Kidney capillary endothelial cell (primary cell): ENCODE data around the gene MED6.
A peak's percentile ranks its signal among the peaks of the same experiment; 100 is the strongest.

ENCODE experiments used
- DNase-seq: peaks from one replicate; pipeline ENCODE4 v3.0.0-alpha.2; 2018; ENCODE audit warnings: low spot score

Gene MED6, protein sequence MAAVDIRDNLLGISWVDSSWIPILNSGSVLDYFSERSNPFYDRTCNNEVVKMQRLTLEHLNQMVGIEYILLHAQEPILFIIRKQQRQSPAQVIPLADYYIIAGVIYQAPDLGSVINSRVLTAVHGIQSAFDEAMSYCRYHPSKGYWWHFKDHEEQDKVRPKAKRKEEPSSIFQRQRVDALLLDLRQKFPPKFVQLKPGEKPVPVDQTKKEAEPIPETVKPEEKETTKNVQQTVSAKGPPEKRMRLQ

DNA sequence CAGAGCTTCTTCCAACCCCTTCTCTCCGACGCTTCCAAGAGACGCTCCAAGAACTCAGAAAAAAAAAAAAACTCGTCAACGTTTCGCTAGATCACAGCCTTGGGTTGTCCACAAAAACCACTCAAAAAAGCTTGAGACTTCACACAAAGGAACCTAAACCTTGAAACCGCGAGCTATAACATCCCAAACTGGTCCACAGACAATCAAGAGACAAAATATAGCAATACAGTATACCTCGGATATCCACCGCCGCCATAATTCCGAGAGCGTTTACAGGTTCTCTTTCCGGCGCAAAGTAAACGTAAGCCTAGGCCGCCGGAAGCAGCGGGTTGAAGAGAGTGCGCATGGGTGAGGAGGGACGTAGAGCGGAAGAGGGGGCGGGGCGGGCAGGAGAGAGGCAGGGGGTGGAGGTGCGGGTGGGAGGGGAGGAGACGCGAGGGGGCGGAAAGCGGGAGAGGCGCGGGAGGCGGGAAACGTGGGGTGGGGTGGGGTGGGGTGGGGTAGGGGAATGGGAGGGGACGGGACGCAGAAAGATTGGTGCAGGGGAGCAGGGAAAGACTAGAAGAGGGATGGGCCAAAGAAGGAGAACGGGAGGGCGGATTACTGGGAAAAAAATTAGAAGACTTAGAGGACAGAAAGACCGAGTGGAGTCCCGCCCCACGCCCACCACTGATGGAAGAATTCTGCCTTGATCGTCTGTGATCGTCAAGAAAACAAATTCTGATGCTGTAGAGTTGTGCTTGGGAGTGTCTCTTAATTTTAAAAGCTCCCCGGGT lies at the start of gene MED6:
TSS of gene MED6 (minus strand) at position 274 of the 776 bp plus-strand sequence. CDS start at position 256, 18 bp downstream.
- DNase-seq = peak; percentile 75

DNA sequence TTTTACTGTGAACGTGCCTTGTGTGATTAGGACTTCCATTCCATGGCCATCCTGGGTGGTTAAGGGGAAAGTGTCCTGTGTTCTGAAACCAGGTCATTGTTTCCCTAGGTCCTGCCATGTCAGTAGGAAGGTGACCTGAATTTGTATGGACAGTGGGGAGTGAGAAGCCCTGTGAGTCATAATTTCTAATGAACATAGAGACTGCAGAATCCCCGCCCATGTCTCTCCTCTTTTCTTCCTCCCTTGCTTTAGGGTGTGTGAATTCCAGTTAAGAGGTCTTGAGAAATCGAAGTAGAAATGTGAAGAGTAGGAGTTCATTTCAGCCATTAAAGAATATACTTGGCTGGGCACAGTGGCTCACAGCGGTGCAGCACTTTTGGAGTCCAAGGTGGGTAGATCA lies 49.3 kb upstream of the MED6 start:
- no peak for DNase-seq

DNA sequence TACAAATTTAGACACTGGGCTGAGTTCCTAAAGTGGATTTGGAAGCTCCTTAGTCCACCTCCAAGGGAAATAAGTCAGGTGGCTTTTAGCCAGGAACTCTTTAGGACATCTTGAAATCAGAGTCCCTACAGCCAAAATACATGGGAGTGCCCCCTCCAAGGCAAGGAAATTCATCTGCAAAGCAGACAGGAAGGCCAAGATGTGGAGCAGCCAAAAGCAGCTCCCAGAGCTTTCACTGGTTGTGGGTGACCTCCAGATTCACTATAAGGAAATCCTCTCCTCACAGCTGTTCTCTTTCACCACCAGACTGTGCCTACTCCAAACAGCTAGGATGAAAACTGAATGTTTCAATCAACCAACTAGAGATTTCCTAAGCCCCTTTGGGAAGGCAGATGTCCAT lies 47.9 kb upstream of the MED6 start:
- DNase-seq = no peak

DNA sequence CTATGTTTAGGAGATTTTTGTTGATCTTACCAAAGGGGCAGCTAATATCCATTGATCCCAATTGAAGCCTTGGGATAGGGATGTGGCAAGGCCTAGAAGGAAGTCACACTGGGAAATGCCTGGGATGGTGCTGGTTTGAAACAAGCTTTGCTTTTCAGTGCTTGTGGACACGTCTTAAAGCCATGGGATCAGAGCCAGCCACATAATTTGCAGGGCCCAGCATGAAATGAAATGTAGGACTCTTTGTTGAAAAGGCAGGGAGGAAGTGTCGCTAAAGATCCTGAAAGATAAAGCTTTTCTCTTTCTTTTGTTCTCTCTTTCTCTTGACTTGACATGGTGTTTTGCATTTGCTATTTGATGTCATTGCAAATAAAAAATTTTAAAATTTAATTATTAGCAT lies 46.2 kb upstream of the MED6 start:
- DNase-seq = no peak

DNA sequence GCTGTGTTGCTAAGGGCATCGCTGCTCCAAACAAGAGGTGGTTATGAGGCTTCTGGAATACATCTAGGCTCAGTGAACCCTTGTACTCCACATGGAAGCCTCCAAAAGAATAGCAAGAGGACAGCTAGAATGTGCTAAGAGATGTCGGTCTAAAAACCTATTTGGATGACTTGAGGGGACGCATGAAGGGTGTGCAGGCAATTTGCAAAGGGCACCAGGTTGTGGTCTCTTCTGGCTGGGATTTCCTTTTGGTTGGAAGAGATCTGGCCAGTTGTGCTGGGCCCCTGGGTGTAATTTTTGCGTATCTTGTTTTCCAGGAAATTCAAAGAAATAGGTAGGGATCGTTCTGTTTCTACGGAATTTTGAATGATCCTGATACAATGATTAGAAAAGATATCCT lies 45.4 kb upstream of the MED6 start:
- no peak for DNase-seq

DNA sequence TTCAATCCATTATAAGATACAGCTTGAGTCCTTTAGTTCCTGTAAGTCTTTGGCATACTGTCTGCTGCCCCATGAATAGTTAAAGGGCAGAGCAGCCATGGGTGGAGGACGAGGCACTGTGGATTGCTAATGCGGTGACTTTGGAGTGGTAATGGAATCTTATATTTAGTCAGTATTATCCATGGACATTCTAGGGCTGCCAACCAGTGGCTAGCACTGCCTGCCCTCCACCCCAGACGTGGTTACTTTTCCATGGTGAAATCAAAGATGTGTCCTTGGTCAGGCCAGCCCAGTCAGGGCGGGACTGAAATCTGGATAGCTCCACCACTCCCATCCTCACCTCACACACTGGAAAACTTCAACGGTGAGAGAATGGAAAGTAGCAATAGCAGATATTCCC lies 43.5 kb upstream of the MED6 start:
- no peak for DNase-seq

DNA sequence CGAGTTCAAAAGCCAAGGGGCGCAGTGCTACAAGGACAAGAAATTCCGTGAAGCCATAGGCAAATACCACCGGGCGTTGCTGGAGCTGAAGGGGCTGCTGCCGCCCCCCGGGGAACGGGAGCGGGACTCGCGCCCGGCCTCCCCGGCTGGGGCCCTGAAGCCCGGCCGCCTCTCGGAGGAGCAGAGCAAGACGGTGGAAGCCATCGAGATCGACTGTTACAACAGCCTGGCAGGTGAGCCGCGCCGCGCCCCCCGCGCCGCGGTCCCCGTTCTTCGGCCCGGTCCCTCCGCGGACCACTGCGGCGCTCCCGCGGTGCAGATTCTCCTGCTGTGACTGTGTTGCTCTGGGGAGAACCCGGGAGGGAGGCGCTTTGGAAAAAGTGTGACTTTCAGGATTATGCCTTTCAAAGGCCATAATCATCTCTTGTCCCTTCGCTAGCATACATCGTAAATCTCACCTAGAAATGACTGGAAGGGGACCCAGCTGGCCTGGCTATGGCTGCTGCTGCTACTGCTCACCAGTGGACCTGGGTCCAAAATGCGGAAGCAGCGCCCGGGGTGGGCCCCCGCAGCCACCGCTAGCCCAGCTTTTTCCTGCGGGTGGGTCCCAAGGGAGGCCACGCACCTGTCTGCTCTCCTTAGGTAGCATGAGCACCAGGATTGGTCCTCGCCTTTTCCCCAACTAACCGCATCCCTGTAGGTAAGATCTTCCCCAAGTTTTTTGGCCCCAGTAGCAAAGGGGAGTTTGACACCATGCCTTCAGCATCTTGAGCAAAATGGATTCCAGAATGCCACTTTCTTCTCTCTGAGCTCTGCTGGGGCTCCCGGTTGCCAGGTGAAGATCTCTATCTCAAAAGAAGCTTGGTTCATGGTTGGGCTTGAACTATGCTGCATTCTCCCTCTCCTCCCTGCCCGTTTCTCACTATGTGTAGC lies 42.1 kb upstream of the MED6 start:
- DNase-seq = no peak

DNA sequence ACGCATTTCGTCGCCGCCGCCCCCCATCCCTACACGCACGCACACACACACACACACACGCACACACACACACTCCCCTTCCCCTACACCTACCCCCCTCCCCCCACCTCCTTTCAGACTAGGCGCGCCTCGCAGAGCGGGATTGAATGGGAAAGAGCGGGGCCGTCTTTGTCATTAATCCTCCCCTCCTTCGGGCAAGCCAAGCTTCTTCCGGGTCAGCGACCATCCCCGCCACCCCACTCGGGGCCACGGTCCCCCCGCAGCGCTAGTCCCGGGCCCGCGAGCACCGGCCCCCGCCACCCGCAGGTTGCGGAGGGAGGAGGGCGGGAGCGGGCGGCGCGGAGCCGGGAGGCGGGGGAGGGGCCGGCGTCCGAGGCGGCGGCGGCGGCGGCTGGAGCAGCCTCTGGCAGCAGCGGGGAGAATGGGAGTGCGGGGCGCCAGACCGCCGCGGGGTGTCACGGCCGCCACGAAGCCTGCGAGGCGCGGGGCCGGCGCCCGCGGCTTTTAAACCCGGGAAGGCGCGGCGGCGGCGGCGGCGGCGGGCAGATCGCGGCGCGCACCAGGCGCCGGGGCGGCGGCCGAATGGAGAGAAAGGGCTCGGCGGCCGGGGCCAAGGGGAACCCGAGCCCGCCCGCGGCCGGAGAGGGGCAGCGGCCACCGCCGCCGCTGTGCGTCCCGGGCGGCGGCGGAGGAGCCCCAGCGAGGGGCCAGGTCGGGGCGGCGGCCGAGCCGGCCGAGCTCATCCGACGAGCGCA lies 41.3 kb upstream of the MED6 start, which contains the start of gene TTC9:
TSS of gene TTC9 (plus strand) at position 369 of the 755 bp plus-strand sequence. CDS start at position 583, 214 bp downstream.
- DNase-seq = no peak

DNA sequence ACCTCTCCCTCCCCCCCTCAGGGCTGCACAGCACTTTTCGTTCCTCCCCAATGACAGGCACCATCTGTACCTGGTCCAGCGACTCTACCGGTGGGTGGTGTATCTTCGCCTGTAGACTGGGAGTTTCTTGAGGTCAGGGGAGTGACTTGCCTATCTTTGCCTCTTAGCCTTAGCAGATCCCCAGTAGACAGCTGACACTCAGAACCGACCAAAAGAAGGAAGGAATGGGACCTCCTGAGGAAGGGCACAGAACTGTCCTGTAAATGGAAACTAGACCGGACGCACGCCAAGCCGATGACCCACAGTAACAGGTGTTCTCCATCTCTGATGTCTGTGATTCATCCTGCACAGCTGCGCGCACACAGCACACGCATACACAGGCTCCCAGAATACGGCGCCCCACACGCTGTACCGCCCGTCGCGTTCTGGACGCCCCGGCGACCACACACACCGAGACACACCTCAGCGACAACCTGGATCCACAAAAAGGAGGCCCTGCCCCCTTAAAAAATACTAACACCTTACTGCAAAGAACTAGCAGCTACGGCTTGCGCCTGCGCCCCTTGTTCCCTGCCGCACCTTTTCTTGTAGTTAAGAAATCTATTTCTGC lies 40.6 kb upstream of the MED6 start:
- DNase-seq = peak; percentile 56

DNA sequence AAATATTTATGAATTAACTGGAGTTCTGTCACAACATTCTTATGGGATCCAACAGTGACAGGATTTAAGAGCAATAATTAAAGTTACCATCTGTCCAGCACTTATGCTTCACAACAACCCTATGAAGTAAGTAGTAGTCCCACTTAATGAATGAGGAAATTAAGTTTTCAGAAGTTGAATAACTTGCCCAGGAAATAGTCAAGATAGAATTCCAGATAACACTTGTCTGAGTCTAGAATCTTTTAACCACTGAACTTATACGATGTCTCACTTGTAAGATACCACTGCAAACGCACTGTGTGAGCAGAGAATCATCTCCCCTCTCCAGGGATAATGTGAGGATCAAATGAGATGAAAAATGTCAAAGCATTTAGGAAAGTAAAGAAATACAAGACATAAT lies 38.0 kb upstream of the MED6 start:
- DNase-seq = no peak

DNA sequence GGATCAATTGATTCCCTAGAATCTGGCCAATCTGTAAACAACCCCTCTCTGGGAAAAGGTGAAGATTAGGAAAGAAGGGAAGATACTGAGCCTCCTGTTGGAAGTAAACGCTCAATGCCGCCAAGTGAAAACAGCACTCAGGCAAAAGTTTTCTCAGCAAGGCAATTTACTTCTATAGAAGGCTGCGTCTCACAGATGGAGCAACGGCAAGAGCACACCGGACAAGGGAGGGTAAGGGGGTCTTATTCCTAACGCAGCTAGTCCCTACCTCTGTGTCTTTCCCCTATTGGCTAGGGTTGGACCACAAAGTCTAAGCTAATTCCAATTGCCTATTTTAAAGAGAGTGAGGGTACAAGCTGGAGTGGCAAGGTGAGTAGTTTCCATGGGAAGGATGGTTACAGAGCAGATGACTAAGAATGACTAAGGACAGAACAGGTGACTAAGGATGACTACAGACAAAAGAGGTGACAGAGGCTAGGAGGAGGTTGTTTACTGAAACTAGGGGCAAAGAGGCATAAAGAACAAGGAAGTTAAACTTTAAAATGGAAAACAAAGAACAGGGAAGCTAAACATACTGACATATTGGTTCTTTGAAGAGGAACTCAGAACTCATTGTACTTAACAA lies 35.6 kb upstream of the MED6 start:
- DNase-seq = no peak

DNA sequence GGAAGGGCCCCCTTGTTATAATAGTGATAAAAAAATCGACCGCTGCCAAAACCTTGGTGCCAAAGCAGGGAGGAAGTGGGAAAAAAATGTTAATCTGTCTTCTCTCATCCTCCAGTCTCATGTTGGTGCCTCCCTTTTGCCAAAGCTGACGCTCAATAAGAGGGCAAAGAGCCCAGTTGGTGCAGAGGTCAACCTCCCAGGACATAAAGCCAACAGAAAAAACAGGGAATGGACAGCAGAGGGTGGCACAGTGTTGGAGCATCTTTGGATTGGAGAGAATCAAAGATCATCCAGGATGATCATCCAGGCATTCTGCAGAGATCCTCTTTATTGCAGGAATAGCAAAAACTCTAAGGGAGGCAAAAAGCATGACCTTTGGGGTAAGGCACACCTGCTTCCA lies 31.5 kb upstream of the MED6 start:
- DNase-seq = no peak

DNA sequence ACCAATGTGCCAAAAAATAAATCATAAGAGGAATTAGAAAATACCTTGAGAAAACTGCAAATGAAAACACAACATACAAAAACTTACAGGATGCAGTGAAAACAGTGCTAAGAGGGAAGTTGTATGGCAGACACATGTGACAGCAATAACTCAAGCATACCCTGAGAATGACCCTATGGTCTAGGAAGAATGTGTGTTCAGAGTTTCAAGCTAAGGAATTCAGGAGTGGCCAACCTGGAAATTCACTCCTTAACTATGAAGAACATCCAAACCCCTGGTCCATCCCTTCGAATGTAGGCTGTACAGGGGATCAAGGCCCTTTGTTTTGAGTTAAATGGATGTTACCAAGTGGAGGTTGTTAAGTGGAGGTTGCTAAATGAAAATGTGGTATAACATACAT lies 24.5 kb upstream of the MED6 start:
- no peak for DNase-seq

DNA sequence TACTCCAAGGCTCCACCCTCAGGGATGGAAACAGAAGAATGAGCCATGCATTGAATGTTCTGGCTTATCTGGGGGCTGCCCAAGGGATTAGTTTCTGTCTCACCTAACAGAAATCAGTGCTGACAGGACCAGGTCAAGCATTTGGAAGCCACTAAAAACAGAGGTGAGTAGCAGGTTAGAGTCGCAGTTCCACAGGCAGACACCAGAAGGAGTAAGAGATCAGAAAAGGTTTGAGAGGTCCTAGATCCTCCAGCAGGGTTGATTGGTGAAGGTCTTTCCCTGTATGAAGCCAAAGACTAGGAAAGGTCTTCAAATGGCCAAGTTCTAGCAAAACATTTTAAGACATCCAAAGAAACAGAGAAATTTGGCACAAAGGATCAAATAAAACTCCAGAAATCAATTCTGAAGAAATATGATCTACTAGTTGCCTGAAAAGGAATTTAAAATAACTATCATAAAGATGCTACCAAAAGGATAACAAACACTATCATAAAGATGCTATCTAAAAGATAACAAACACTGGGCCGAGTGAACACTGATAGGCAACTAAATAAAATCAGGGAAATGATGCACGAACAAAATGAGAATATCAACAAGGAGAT lies 21.8 kb upstream of the MED6 start:
- DNase-seq = peak; percentile 40

DNA sequence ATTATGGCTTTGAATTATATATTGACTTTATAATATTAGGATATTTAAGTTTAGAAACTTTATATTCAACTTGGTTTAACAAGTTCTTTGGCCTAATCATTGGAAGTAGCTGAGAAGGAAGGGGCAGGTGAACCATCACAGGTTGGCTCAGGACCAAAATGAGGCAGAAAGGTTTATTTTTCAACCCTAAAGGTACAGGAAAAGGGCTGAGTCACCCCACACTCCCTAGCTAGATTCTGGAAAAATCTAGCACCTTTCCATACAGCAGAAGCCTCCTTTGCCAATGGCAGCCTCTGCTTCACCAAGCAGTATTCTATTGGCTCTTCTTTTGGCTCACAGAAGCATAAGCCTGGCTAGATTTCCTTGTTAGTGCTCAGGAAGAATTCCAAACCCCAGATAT lies 19.3 kb upstream of the MED6 start:
- DNase-seq = no peak

DNA sequence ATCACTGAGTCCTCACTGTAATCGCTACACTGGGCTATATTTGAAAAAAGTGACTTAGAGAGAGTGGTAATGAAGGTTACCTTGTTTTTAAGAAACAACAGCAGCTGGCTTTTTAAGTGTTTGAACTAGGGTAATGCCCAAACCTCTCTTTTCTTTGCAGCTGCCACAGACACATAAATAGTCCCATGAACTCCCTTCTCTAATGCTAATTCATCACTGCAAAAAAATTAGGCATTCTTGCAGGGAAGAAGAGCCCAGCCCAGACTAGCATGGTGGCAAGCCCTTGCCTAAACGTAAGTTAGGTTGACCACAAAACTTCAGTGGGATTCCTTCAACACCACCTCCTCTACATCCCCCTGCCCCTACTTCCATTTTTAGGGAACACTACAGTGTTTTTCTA lies 17.9 kb upstream of the MED6 start:
- no peak for DNase-seq

DNA sequence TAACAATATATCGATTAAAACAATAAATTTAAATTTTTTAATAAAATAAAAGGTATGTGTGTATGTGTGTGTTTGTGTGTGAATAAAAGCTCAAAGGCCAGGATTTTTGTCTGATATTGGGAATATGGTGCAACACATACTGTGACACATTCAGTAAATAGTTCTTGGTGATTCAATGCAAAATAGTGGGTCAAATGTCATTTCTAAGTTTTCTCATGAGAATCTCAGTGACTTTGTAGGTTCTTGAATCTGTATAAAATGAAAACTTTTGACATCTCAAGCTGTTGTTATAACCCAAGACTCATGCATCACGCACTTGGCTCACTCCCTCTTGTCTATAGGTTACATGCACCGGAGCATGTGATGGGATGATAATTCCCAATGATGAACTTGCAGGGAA lies 16.2 kb upstream of the MED6 start:
- no peak for DNase-seq

DNA sequence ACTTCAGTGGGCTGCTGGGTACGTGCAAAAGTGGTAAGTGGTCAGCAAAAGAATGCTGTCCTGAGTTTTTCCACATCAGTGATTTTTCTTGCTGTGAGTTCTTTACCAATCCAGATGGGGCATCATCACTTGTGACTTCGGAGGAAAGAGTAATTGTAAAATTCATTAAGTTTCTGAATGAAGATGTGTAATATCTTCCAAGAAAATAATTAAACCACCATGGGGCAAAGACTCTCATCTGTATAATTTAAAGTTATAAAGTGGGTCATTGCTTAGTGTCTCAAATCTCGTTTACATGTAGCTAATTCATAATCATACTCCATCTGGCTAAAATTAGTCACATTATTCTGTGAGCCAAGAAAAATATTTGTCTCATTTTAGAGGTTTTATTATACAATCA lies 10.8 kb upstream of the MED6 start:
- no peak for DNase-seq

DNA sequence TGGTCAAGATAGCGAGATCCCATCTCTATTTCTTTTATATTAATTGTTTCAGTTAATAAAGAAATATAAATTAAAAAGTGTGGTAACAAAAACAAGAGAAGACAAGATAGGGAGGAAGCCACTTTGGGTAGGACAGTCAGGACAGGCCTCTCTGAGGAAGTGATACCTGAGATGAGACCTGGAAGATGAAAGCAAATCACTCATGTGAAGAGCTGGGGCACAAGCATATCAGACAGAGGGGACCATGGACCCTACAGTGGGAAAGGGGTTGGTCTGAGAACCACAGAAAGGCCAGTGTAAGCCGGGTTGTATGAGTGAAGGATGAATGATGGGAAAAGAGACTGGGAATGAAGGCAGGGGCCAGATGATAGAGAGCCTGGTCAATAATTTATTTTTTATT lies 1.8 kb upstream of the MED6 start:
- DNase-seq = no peak

DNA sequence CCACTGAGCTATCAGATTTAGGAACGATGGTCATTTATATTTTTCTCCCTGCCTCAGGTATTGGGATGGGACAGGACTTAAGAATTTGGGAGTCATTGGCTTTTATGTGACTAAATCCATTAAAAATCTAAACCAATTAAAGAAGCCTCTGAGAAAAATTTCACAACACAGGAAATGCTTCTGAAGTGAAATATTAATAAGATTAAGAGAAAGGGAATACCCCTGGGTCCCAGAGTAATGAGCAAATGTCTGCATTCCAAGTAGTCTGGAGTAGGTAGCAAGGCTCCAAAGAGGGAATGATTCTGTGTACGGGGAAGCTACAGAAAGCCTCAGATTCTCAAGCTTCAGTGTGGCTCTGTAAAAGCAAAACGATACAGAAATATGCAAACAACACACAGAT lies 707 bp upstream of the MED6 start:
- DNase-seq = no peak

DNA sequence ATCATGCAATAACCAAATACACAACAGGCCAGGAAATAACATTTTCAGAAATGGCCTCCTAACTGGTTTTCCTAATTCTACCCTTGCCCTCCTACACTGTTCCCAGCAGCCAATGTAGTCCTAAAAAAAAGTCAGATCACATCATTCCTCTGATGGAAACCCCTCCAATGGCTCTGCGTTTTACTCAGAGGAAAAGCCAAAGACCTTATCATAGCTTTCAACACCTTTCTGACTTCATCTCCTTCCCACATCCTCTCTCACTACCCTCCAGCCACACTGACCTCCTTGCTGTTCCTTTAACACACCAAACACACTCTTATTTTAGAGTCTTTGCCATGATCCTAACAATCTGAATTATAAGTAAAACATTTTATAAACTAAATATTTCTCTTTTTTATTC lies 1.1 kb downstream of the MED6 start:
- DNase-seq = no peak
